GM12874 (cell line): Measurements from ENCODE around the gene KCND2.

Source experiments
- TF ChIP-seq, protein P1 (sequence below): IDR thresholded peaks from 2 replicates; pipeline ENCODE4 v1.5.1; 2011; ENCODE audit warnings: low read depth, mild to moderate bottlenecking, control low read depth, low read length, moderate library complexity; ENCODE audit not compliant: insufficient read depth

The KCND2 gene

DNA sequence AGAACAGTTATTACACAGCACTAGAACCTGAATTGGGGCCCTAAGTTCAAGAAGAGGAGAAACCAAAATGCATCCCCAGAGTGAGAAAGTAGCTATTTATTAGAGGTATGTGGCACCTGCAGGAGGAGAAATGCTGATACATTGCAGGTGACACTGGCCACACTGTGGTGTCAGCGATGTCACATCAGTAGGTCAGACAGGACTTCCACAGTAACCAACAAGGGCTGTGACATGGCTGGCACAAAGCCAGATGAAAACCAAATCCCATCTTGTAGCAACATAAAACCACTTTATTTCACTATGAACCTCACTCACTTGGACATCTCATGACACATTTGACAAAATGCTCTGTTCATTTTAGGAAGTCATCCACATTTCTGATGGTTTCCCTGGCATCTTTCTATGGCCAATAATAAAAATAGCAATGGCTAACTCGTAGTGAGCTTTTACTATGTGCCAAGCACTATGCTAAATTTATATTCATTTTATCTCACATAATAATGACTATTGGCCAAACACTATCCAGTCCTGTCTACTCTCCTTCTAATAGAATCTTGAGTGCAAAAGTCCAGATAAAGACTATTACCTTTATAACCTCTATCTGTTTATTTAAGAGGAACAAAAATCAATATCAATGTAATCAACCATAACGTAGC, 430.7 kb downstream of the KCND2 start:
- TF ChIP-seq, protein P1, sequence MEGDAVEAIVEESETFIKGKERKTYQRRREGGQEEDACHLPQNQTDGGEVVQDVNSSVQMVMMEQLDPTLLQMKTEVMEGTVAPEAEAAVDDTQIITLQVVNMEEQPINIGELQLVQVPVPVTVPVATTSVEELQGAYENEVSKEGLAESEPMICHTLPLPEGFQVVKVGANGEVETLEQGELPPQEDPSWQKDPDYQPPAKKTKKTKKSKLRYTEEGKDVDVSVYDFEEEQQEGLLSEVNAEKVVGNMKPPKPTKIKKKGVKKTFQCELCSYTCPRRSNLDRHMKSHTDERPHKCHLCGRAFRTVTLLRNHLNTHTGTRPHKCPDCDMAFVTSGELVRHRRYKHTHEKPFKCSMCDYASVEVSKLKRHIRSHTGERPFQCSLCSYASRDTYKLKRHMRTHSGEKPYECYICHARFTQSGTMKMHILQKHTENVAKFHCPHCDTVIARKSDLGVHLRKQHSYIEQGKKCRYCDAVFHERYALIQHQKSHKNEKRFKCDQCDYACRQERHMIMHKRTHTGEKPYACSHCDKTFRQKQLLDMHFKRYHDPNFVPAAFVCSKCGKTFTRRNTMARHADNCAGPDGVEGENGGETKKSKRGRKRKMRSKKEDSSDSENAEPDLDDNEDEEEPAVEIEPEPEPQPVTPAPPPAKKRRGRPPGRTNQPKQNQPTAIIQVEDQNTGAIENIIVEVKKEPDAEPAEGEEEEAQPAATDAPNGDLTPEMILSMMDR = no peak

DNA sequence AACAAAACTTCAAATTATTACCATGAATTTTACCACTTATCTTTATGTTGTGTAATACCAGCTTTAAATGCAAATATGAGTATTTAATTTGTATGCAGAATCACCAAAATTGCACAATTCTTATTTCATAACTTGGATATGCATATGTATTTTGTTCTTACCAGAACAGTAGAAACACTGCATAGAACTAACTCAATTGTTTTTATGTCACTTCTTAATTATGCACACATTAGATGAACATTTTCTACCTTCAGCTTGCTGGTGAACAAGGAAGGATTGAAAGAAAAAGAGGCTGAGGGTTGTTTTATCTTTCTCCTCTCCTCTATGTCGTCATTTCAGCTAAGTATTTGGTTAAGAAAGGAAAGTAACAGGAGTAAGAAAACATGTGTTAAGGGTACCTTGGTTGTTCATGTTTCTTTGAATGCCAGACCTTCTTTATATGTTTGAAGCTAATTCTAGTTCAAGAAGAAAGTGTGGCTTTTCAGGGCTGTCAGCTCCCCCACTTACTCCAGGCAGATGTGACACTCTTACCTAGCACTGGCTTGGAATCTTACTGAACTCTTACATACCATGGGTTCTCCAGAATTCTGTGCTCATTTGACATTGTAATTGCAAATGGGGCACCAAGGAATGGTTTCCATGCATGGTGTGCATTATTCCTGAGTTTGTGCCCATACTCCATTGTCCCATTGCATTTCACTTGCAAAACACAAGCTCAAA, 436.4 kb downstream of the KCND2 start:
- TF ChIP-seq, protein P1 = no peak

DNA sequence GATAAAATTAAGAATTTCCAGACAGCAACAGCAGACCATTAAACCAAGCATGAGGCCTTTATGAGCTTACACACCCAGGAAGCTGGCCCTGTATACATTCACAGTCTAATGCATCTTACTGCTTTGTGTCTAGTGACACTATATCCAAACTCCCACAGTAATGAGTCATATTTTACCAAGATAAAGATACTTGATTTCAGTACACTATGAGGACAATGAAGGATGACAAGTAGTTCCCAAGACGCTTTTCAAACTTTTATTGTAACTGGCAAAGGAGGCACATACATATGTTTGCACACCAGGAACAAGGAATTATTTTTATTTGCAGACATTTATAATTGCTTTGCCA, 437.0 kb downstream of the KCND2 start:
- TF ChIP-seq, protein P1 = no peak

DNA sequence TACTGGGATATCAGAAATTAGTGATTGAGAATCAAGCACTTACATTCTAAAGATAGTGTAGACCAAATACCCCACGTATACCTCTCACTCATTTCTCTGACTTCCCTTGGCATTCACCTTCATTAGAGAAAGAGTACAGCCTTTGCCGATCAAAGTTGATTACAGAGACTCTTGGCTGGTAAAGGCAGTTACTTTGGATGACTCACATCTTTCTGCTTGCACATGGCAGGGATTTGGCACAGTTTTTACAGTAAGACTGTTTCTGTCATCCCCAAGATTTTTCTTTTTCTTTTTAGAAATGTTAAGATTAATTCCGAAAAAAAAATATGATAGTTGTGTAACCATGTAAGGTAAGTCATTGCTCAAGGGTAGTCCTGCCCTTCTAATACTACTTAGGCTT, 442.0 kb downstream of the KCND2 start:
- TF ChIP-seq, protein P1 = no peak

DNA sequence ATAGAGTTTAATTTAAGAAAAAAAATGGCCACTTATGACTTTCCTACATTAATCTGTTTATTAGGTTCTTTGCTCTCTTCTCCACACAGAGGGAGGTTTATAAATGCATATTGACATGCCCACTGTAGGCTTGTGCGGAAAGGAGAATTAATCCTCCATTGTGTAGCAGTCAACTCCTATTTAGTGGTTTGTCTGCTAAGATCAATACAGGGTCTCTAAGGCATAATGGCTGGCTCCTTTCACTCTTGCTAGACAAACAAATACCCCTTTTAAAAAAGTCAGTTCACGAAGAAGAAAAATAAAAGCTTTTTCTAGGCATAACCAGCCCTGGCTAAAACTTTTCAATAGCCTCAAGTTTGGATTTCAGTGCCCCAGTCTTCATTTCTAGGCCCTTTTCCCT, 443.3 kb downstream of the KCND2 start:
- TF ChIP-seq, protein P1 = no peak

DNA sequence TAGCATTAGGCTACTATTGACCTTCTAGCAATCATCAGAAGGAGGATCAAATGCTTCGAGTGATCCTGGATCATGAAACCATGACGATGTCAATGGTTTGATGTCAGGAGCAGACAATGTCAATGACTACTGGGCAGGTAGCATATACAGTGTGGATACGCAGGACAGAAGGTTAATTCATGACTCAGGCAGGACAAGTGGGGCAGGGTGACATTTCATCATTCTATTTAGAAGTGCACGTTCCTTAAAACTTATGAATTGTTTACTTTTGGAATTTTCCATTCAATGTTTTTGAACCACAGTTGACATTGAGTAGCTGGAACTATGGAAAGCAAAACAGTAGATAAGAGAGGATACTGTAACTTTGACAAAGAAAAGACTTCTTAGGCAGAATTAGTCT, 444.2 kb downstream of the KCND2 start:
- TF ChIP-seq, protein P1 = no peak

DNA sequence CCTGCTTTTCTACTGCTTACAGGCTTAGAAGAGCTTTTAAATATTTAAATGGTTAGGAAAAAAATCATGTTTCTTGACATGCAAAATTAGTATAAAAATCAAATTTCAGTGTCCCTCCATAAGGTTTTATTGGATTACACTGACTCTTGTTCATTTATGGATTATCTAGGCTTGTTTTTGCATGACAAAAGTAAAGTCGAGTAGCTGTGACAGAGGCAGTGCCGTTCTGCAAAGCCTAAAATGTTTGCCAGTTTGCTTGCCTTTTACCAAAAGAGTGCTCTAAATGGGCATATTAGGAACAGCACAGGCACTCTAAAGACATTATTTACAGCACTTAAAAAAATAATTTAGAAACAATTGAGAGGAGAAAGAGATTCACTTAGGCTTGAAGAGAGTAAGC, 445.4 kb downstream of the KCND2 start:
- TF ChIP-seq, protein P1 = no peak
